H1 (cell line): ENCODE results near the gene NR2E1. TPM values are rescaled to one million over a fixed set of nuclear protein-coding genes. Genes with fewer than 3 reads are reported as not detected.

Experiments
- CTCF ChIA-PET: fragments of 300-600 bp; sonication (Branson Sonifier 250); formaldehyde crosslinking; loops from one replicate; lab custom pipeline; 2021; ENCODE audit not compliant: partially characterized antibody; lab: Charles Lee
- POLR2A ChIA-PET: fragments of 300-600 bp; sonication (Branson Sonifier 250); formaldehyde crosslinking; loops from one replicate; lab custom pipeline; 2021; ENCODE audit warnings: inconsistent platforms; ENCODE audit not compliant: partially characterized antibody; lab: Charles Lee
- DNase-seq, 2 experiments: peaks; one replicate each; pipeline versions ENCODE4 v3.0.0 to v3.0.0-alpha.2; 2010 to 2022; ENCODE audit warnings: low spot score in 2 of 2, low read depth in 1 of 2, mixed read lengths in 1 of 2
- FAIRE-seq: peaks from 2 replicates; lab custom pipeline; 2011; peaks lifted over from hg19 to GRCh38; lab: Jason Lieb, UNC
- H2AFZ ChIP-seq: 2 replicates; pipeline ENCODE4 v1.8.1; 2012; ENCODE audit warnings: low read length, inconsistent platforms
- H2AK5ac ChIP-seq: 2 replicates; pipeline ENCODE4 v1.6.1; 2013; ENCODE audit warnings: low read depth, low read length
- H2BK120ac ChIP-seq: replicated peaks from 2 replicates; pipeline ENCODE3; 2013; ENCODE audit warnings: low read depth, low read length, inconsistent platforms
- H2BK12ac ChIP-seq: 2 replicates; pipeline ENCODE4 v1.6.1; 2013; ENCODE audit warnings: low read depth, low read length
- H2BK15ac ChIP-seq: 2 replicates; pipeline ENCODE4 v1.6.1; 2013; ENCODE audit warnings: low read length
- H2BK20ac ChIP-seq: 2 replicates; pipeline ENCODE4 v1.6.1; 2013; ENCODE audit warnings: low read length
- H2BK5ac ChIP-seq: 2 replicates; pipeline ENCODE4 v1.6.1; 2013; ENCODE audit warnings: low read depth, low read length
- H3K14ac ChIP-seq: 2 replicates; pipeline ENCODE4 v1.6.1; 2013; ENCODE audit warnings: inconsistent platforms; ENCODE audit not compliant: insufficient read length
- H3K18ac ChIP-seq: 2 replicates; pipeline ENCODE4 v1.6.1; 2013; ENCODE audit warnings: low read length; ENCODE audit errors: extremely low read depth
- H3K23ac ChIP-seq: 2 replicates; pipeline ENCODE4 v1.6.1; 2013; ENCODE audit warnings: inconsistent platforms; ENCODE audit not compliant: insufficient read length
- H3K23me2 ChIP-seq: 2 replicates; pipeline ENCODE4 v1.6.1; 2013; ENCODE audit warnings: low read depth, low read length
- H3K27ac ChIP-seq: 2 replicates; pipeline ENCODE4 v1.6.1; 2011; ENCODE audit warnings: low read depth, low read length, inconsistent platforms
- H3K27me3 ChIP-seq, 4 experiments: replicated peaks in 1 of 4; 1 replicate in 1 of 4; 2 replicates in 3 of 4; pipeline versions ENCODE4 v1.6.1 to v1.8.1; 2011 to 2013; ENCODE audit warnings: low read length in 3 of 4, mild to moderate bottlenecking in 3 of 4, inconsistent platforms in 2 of 4, mixed read lengths in 2 of 4, moderate library complexity in 1 of 4; ENCODE audit not compliant: control insufficient read depth in 3 of 4, insufficient read depth in 3 of 4; ENCODE audit errors: extremely low read depth in 1 of 4
- H3K36me3 ChIP-seq, 4 experiments: 2 replicates each; pipeline versions ENCODE4 v1.6.1 to v1.8.1; 2011 to 2013; ENCODE audit warnings: mild to moderate bottlenecking in 4 of 4, low read length in 3 of 4, moderate library complexity in 2 of 4, control low read depth in 1 of 4, inconsistent platforms in 1 of 4; ENCODE audit not compliant: insufficient read depth in 4 of 4, control insufficient read depth in 2 of 4
- H3K4ac ChIP-seq: replicated peaks from 2 replicates; pipeline ENCODE3; 2013; ENCODE audit warnings: low read length, low read depth, mixed read lengths, inconsistent platforms; ENCODE audit not compliant: insufficient read length
- H3K4me1 ChIP-seq, 4 experiments: replicated peaks in 1 of 4; 1 replicate in 1 of 4; 2 replicates in 3 of 4; pipeline versions ENCODE4 v1.6.1 to v1.8.1; 2011 to 2013; ENCODE audit warnings: low read length in 3 of 4, inconsistent platforms in 2 of 4, mixed read lengths in 1 of 4; ENCODE audit not compliant: insufficient read depth in 4 of 4, control insufficient read depth in 3 of 4
- H3K4me2 ChIP-seq, 2 experiments: 2 replicates each; pipeline versions ENCODE4 v1.6.1 to v1.8.1; 2011 to 2013; ENCODE audit warnings: low read depth in 2 of 2, low read length in 2 of 2, control low read depth in 1 of 2, inconsistent platforms in 1 of 2, mild to moderate bottlenecking in 1 of 2; ENCODE audit not compliant: insufficient read depth in 1 of 2
- H3K4me3 ChIP-seq, 4 experiments: fragments of 200-600, 300-600 bp in 1 of 4; sonication (generic), shearing (Covaris generic), sonication (Bioruptor Twin) in 1 of 4; 2 replicates each; pipeline versions ENCODE4 v1.5.1 to v1.8.1; 2011 to 2016; ENCODE audit warnings: low read length in 4 of 4, low read depth in 3 of 4, control low read depth in 2 of 4, inconsistent platforms in 2 of 4, mild to moderate bottlenecking in 2 of 4, mixed read lengths in 1 of 4, moderate library complexity in 1 of 4; ENCODE audit not compliant: insufficient read depth in 2 of 4; ENCODE audit errors: extremely low read depth in 1 of 4
- H3K56ac ChIP-seq: replicated peaks from 2 replicates; pipeline ENCODE3; 2013; ENCODE audit warnings: low read depth, mild to moderate bottlenecking, mixed read lengths, low read length, inconsistent platforms; ENCODE audit not compliant: insufficient read length
- H3K79me1 ChIP-seq: 2 replicates; pipeline ENCODE4 v1.6.1; 2013; ENCODE audit warnings: low read depth, low read length, control low read depth
- H3K79me2 ChIP-seq, 2 experiments: 2 replicates each; pipeline versions ENCODE4 v1.6.1 to v1.8.1; 2012 to 2013; ENCODE audit warnings: low read length in 2 of 2, mild to moderate bottlenecking in 2 of 2, inconsistent platforms in 1 of 2; ENCODE audit not compliant: insufficient read depth in 2 of 2, control insufficient read depth in 1 of 2
- H3K9ac ChIP-seq, 4 experiments: replicated peaks in 1 of 4; 1 replicate in 1 of 4; 2 replicates in 3 of 4; pipeline versions ENCODE4 v1.6.1 to v1.8.1; 2011 to 2013; ENCODE audit warnings: low read depth in 3 of 4, low read length in 3 of 4, control low read depth in 2 of 4, mild to moderate bottlenecking in 2 of 4, moderate library complexity in 2 of 4, inconsistent platforms in 1 of 4; ENCODE audit errors: extremely low read depth in 1 of 4
- H3K9me3 ChIP-seq, 2 experiments: 2 replicates each; pipeline versions ENCODE4 v1.6.1 to v1.8.1; 2012 to 2013; ENCODE audit warnings: mild to moderate bottlenecking in 2 of 2, moderate library complexity in 2 of 2, control low read depth in 1 of 2, inconsistent platforms in 1 of 2, low read depth in 1 of 2, low read length in 1 of 2, mixed read lengths in 1 of 2; ENCODE audit not compliant: insufficient read depth in 2 of 2
- H4K20me1 ChIP-seq, 2 experiments: replicated peaks in 1 of 2; 2 replicates each; pipeline versions ENCODE3 to v1.8.1; 2011 to 2013; ENCODE audit warnings: inconsistent platforms in 2 of 2, low read length in 2 of 2, mild to moderate bottlenecking in 1 of 2; ENCODE audit not compliant: insufficient read depth in 2 of 2, control insufficient read depth in 1 of 2
- H4K5ac ChIP-seq: 2 replicates; pipeline ENCODE4 v1.6.1; 2013; ENCODE audit warnings: low read length, low read depth, mixed read lengths, inconsistent platforms; ENCODE audit not compliant: insufficient read length
- H4K8ac ChIP-seq: 2 replicates; pipeline ENCODE4 v1.8.0; 2013; ENCODE audit warnings: mild to moderate bottlenecking, moderate library complexity, low read length, inconsistent platforms; ENCODE audit not compliant: insufficient read depth; ENCODE audit errors: extremely low read depth
- H4K91ac ChIP-seq: replicated peaks from 2 replicates; pipeline ENCODE3; 2013; ENCODE audit warnings: low read length, mixed read lengths, inconsistent platforms; ENCODE audit not compliant: insufficient read length
- WGBS, 2 experiments: shearing (Covaris generic) in 1 of 2; methylation state at CpG; one replicate each; pipeline versions ENCODE4 v1.1.6 to v1.1.7; 2013 to 2015; ENCODE audit warnings: low lambda C conversion rate in 2 of 2, mixed read lengths in 2 of 2, inconsistent platforms in 1 of 2, low coverage in 1 of 2, missing lambda C conversion rate in 1 of 2; ENCODE audit not compliant: insufficient replicate concordance in 2 of 2, insufficient coverage in 1 of 2, insufficient read length in 1 of 2; ENCODE audit errors: extremely low coverage in 1 of 2, missing lambda C conversion rate in 1 of 2; 5-methylcytosine and 5-hydroxymethylcytosine counted together
- polyA plus RNA-seq, 7 experiments: library from polyadenylated mRNA; depleted of rRNA in 3 of 7; stranded (reverse) in 5 of 7; unstranded in 2 of 7; fragments of >200 nt in 5 of 7; fragments of 200-250 nt in 2 of 7; gene quantifications; 1 replicate in 5 of 7; 2 replicates in 1 of 7; 4 replicates in 1 of 7; pipeline versions ENCODE4 v1.2.1 to v1.2.3, GENCODE V29; 2011 to 2013; ENCODE audit warnings: missing spikeins in 2 of 7, mixed read lengths in 2 of 7
- total RNA-seq: library from RNA; stranded (reverse); fragmentation: NEBNext Ultra II Directional; extraction: Animal tissue kit (Norgen Biotek cat#: 25700); gene quantifications from 2 replicates; pipeline ENCODE4 v1.2.1, GENCODE V29; 2021
- TF ChIP-seq, protein P1 (sequence below): IDR thresholded peaks from 2 replicates; pipeline ENCODE4 v1.6.1; 2012; ENCODE audit warnings: inconsistent platforms
- TF ChIP-seq, protein P2 (sequence below): IDR thresholded peaks from 2 replicates; pipeline ENCODE4 v1.6.1; 2011; ENCODE audit warnings: low read length, improper control_type of control experiment

The NR2E1 gene
- total and polyA plus RNA-seq, 2 of the 8 experiments (the other 6 are each of a cell fraction or from before 2014, with no cell fraction given) = not detected

DNA sequence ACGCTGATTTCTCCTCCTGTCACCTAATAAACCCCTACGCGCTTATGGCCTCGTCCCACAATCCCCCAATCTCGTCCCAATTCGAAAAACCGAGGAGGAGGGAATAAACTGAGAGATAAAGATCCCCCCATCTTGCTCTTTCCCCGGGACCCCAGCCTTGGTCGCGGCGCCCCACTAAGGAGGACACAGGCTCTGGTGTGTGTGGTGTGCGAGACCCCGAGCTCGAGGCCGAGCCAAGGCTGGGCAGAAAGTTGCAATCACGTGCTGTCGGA lies 1.3 kb upstream of the NR2E1 start:
- Histone ChIP-seq H3K9me3 (no peaks in the 10 kb centered on the region), H3K23me2 (peaks cover 7% of the 10 kb centered on the region; the same call in 1 of the 2 replicates), H3K79me2 (no peaks in the 10 kb centered on the region), H2BK20ac (no peak overlapping the region), H3K27me3 (peaks cover 97 to 100% (median 99%) of the 10 kb centered on the region in 4 experiments), H4K20me1 (peaks cover 20 to 29% of the 10 kb centered on the region in 2 experiments), H3K79me1 (no peaks in the 10 kb centered on the region), H4K8ac (no peak overlapping the region; the same call in 1 of the 2 replicates), H3K4me2 (peak overlapping the region; percentile 76 to 83), H2BK120ac (no peak overlapping the region), H2BK12ac (peak overlapping the region; percentile 19; the same call in 1 of the 2 replicates), H4K91ac (no peak overlapping the region), H2AFZ (no peak overlapping the region), H2AK5ac (no peak overlapping the region), H3K14ac (no peak overlapping the region), H4K5ac (no peak overlapping the region), H3K4me1 (peaks cover 12 to 52% (median 31%) of the 10 kb centered on the region in 4 experiments), H3K18ac (peak overlapping the region; percentile 24; the same call in 1 of the 2 replicates), H2BK15ac (no peak overlapping the region), H3K27ac (no peak overlapping the region), H3K36me3 (peaks cover 0 to 5% (median 0%) of the 10 kb centered on the region in 4 experiments; a peak in 1 of 8 replicates), H3K4ac (no peak overlapping the region), H3K4me3 (peak overlapping the region; percentile 16 to 49 (median 34); a peak in 7 of 8 replicates), H3K23ac (no peak overlapping the region), H3K9ac (no peak overlapping the region), H2BK5ac (no peak overlapping the region), H3K56ac (no peak overlapping the region)
- no peak for DNase-seq
- TF ChIP-seq, protein P1, sequence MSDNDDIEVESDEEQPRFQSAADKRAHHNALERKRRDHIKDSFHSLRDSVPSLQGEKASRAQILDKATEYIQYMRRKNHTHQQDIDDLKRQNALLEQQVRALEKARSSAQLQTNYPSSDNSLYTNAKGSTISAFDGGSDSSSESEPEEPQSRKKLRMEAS = no peak
- TF ChIP-seq, protein P2, sequence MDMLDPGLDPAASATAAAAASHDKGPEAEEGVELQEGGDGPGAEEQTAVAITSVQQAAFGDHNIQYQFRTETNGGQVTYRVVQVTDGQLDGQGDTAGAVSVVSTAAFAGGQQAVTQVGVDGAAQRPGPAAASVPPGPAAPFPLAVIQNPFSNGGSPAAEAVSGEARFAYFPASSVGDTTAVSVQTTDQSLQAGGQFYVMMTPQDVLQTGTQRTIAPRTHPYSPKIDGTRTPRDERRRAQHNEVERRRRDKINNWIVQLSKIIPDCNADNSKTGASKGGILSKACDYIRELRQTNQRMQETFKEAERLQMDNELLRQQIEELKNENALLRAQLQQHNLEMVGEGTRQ = peak; percentile 4; the same call in 1 of the 2 replicates
- no peak for FAIRE-seq
- 1% methylated on average over 17 of the region's 17 CpGs; no CpG with 5 or more reads in 1 of the 2 experiments for WGBS, 2 experiments
- ChIA-PET POLR2A (interaction anchor here (0.6 to 1.6 kb wide), 5 partner anchors 10 to 47 kb away, joined by 3 to 6 read pairs (median 3); no protein-coding TSS in a partner anchor), CTCF (interaction anchor here (0.8 to 10.8 kb wide), 12 partner anchors 9 to 328 kb away, joined by 3 to 85 read pairs (median 6); no protein-coding TSS in a partner anchor)
